NCI-H82 (cell line): ENCODE data around the gene MCUR1.
"Not testable (repeated sequence)": the region's sequence is repeated elsewhere in the genome, so short reads cannot be mapped to it uniquely, and the experiment has no call there.

Source experiments
- DNase-seq: peaks from one replicate; lab custom pipeline; 2025; lab: John Stamatoyannopoulos, UW

The MCUR1 gene

GRCh38 chr6:13828656-13829301 lies 14.4 kb upstream of the MCUR1 start:
- not testable (repeated sequence) for DNase-seq

DNA sequence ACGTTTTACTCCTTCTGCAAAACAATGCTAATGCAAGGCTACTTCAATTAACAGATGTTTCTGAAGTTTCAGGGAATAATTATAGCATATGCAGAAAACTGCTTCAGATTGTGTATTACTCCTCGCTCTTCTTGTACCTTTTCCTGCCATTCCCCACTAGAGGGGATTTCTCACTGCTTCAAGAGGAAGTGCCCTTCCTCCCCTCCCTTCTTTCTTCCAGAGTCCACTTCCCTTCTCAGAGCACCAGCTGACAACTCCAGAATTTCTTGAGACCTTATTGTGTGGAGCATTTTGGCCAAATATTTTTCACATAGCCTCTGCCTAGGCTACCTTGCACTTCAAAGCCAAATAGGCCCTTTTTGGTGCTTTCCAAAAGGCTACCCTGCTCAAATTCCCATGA lies 12.7 kb upstream of the MCUR1 start:
- DNase-seq = no peak

GRCh38 chr6:13825871-13826270 lies 11.5 kb upstream of the MCUR1 start:
- no peak for DNase-seq

GRCh38 chr6:13818341-13818740 lies 4.0 kb upstream of the MCUR1 start:
- no peak for DNase-seq

DNA sequence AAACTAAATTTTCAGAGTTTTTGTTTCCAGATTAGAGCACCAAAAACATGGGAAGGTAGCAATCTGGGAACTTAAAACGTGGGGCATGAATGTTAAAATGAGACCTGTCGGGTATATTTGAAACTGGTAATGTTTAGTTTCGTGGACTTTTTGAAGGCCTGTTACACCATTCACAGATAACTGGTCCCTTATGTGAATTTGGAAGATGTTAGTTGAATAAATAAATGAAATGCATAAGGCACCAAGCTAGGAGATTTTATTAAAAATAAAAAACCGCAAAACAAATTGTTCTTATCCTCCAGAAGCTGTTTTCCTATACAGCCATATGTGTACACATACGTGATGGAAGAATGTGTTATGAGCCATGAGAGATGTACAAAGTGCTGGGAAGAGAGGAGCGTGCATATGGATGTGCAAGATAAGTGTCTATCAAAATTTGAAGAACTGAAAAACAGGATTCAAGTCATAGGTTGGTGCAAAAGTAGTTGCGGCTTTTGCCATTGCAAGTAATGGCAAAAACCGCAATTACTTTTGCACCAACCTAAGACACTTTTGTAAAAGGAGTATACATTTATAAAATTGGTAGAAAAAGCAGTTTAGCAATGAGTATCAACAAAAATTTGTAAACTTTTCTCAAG lies 700 bp upstream of the MCUR1 start:
- peak; percentile 36 for DNase-seq

DNA sequence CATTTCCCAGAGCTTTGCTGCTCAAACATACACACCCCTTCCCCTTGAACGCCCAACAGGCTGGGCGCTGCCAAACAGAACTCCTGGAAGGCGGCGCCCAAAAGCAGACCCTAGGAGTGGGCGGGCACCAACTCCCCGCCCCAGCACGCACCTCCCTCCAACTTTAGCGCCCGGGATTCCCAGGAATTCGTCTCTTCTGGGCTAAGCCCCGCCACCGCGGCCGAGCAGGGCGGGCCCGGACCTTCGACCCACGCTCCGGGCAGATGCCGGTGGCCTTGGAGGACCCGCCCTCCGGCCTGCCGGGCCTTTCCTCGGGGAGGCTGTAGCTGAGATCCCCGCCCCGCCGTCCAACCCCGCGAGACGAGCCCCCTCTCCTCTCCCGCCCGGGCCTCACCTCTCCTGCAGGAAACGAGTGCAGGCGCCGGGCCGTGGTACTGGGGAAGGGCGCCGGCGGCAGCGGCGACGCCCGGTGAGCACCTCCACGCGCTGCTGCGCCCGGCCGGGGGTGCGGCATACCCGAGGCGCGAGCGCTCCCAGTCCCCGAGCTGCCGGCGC lies 659 bp downstream of the MCUR1 start:
- peak; percentile 93 for DNase-seq

DNA sequence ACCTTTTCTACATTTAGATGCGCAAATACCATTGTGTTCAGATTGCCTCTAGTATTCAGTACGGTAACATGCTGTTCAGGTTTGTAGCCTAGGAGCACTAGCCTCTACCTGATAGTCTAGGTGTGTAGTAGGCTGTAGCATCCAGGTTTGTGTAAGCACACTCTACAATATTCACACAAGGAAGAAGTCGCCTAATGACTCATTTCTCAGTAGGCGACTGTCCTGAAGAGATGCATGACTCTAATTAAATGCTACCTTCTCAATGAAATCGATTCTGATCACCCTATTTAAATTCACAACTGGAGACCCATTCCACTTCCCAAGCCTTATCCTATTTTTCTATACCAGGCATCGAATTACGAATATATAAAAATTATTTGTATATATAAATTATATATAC lies 1.3 kb downstream of the MCUR1 start:
- DNase-seq = no peak

GRCh38 chr6:13812359-13812642 lies 2.1 kb downstream of the MCUR1 start:
- no peak for DNase-seq

GRCh38 chr6:13811627-13812358 lies 2.6 kb downstream of the MCUR1 start:
- DNase-seq = no peak

DNA sequence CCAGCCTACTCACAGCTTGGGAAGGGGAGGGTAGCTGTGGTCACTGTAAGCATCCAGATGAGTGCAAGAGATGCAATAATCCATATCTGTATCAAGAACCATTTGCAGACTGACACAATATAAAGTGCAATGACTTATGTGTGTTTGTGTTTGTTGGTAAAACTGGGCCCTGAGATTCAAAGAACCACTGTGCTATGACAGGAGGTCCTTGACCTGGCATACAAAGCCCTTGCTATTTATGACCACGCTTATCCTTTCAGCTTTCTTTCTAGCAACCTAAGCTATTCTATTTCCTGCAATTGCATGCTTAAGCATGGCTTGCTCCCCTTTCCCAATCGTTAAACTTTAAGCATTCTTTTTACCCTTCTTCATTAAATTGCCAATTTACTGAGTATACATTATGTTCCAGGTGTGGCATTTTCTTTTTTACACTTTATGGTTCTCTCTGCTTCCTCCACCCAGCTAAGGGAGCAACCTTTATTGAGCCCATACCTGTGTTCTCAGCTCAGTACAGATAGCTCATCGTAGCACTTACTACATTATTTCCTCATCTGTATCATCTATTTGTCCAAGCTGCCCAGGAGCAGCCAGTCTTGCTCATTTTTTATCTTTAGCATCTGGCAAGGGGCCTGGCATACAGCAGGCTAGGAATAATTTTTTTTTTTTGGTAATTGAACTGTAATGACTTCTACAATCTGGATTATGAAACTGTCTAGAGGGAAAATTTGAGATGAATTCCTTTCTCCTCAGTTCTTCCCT lies 3.5 kb downstream of the MCUR1 start:
- no peak for DNase-seq

GRCh38 chr6:13808801-13809200 lies 5.6 kb downstream of the MCUR1 start:
- no peak for DNase-seq

- DNase-seq = no peak
These were observed 6.7 kb downstream of the MCUR1 start for GRCh38 chr6:13807696-13808095.

DNA sequence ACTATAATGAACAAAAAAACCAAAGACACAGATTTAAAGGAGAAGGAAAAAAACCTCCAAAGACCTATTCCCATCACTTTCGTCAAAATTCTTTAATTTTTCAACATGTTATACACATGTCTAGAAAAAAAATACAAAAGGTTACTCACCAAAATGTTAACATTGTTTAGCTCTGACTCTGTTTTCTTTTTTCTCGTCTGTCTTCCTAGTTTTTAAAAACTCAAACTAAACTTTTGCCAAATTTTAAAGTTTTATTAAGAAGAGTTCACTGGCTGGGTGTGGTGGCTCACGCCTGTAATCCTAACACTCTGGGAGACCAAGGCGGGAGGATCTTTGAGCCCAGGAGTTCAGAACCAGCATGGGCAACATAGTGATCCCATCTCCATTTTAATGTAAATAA lies 10.8 kb downstream of the MCUR1 start:
- no peak for DNase-seq

GRCh38 chr6:13800615-13801014 lies 13.7 kb downstream of the MCUR1 start:
- no peak for DNase-seq

- DNase-seq = no peak
These were observed 17.6 kb downstream of the MCUR1 start for GRCh38 chr6:13796781-13797180.

DNA sequence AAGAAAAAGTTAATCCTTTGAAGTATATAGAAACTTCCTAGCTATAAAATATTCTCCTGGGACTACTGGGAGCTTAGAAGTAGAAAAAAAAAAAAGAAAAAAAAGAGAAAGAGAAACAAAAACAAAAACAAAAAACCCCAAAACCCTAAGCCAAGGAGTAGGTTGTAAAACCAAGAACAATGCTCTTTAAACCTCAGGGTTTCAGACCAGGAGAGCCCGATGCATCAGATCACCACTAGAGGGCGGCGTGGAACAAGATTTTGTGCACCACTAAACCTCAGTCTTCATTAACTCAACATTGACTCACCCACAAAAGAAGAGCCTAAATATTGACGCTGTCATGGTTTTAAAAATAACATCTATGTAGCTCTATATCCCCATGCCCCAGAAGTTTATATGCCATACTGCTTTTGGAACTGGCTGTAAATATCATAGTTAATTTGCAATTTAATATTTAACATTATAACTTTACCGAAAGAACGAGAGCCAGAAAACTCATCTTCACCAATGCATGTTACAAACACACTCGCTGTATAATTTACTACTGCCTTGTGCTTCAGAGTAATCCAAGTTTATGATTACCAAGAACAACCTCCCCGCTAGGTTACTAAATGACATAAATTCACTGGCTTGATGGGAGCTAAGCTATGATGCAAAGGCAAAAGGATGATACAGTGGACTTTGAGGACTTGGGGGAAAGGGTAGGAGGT lies 19.2 kb downstream of the MCUR1 start:
- DNase-seq = peak; percentile 89

DNA sequence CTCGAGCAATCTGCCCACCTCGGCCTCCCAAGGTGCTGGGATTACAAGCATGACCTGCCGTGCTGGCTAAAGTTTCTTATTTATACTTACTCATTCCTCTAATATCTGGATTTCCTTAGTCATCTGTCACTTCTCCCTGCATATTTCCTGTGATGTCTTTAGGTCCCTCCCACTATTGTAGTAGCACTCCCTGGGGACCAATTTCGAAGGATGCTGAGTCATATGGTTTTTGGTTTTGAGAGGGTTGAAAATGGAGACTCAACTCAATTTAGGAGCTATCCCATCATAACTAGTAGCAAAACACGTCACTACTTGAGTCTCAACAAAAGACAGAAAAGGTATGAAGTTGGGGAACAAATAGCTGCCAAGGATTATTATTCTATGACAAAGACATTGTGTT lies 20.2 kb downstream of the MCUR1 start:
- DNase-seq = no peak

- no peak for DNase-seq
These were observed 24.6 kb downstream of the MCUR1 start for GRCh38 chr6:13789746-13790145.

DNA sequence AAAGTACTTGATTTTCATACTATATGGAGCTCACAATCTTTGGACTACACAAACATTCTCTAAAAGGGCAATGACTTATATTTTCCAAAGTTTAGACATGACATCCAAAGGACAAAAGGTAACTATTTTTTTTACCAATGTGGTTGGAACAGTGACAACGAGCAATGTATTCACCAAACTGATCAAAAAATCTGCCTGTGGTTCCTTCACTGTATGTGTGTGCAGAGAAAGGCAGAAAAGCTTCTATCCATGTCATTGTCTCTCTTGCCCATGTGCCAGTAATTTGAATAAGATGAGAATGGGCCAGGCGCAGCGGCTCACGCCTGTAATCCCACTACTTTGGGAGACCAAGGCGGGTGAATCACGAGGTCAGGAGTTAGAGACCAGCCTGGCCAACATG lies 25.5 kb downstream of the MCUR1 start:
- DNase-seq = no peak

- DNase-seq = peak; percentile 19
These were observed 27.2 kb downstream of the MCUR1 start for GRCh38 chr6:13787137-13787536.

- DNase-seq = not testable (repeated sequence)
These were observed 34.2 kb downstream of the MCUR1 start for GRCh38 chr6:13780162-13780561.

- DNase-seq = no peak
These were observed 36.3 kb downstream of the MCUR1 start for GRCh38 chr6:13778028-13778427.
